HG02798 (cell line): ENCODE measurements around the gene ZSCAN16.
"Not testable (repeated sequence)": the region's sequence is repeated elsewhere in the genome, so short reads cannot be mapped to it uniquely, and the experiment has no call there.

Source experiments
- ATAC-seq: cut with Tn5 transposase; IDR thresholded peaks from one replicate; pipeline ENCODE4 v1.9.1; 2021; ENCODE audit warnings: mild to moderate bottlenecking; ENCODE audit not compliant: unreplicated experiment, poor library complexity

Gene ZSCAN16

GRCh38 chr6:28124350-28124970 is at the start of gene ZSCAN16:
Gene ZSCAN16, plus strand, starts transcription at chr6:28124609. Its CDS starts 835 bp downstream, at chr6:28125444.
- peak; percentile 100 for ATAC-seq

- ATAC-seq, result no peak
These were observed 46.4 kb upstream of the ZSCAN16 start for GRCh38 chr6:28078050-28078449.

GRCh38 chr6:28078836-28079235 is 45.6 kb upstream of the ZSCAN16 start:
- ATAC-seq, result no peak

- peak; percentile 18 for ATAC-seq
These were observed 44.1 kb upstream of the ZSCAN16 start, which contains the start of gene ZNF165 for GRCh38 chr6:28080381-28080630. Gene ZNF165, plus strand, starts transcription at chr6:28080568. Its CDS starts 4,913 bp downstream, at chr6:28085481.

GRCh38 chr6:28080631-28081485 is 43.6 kb upstream of the ZSCAN16 start:
- ATAC-seq, result peak; percentile 86

GRCh38 chr6:28081486-28081751 is 43.0 kb upstream of the ZSCAN16 start:
- peak; percentile 45 for ATAC-seq

GRCh38 chr6:28082939-28083338 is 41.5 kb upstream of the ZSCAN16 start:
- no peak for ATAC-seq

- ATAC-seq, result no peak
These were observed 35.4 kb upstream of the ZSCAN16 start for GRCh38 chr6:28089054-28089453.

GRCh38 chr6:28090917-28091586 is 33.4 kb upstream of the ZSCAN16 start:
- no peak for ATAC-seq

- ATAC-seq, result not testable (repeated sequence)
These were observed 22.2 kb upstream of the ZSCAN16 start for GRCh38 chr6:28102222-28102621.

GRCh38 chr6:28102699-28103098 is 21.7 kb upstream of the ZSCAN16 start:
- not testable (repeated sequence) for ATAC-seq

GRCh38 chr6:28104392-28105244 is 19.8 kb upstream of the ZSCAN16 start:
- ATAC-seq, result peak; percentile 100

- no peak for ATAC-seq
These were observed 19.2 kb upstream of the ZSCAN16 start for GRCh38 chr6:28105245-28105639.

GRCh38 chr6:28107506-28107905 is 16.9 kb upstream of the ZSCAN16 start:
- no peak for ATAC-seq

GRCh38 chr6:28111964-28112363 is 12.4 kb upstream of the ZSCAN16 start:
- no peak for ATAC-seq

GRCh38 chr6:28115799-28116198 is 8.6 kb upstream of the ZSCAN16 start:
- no peak for ATAC-seq

- ATAC-seq, result no peak
These were observed 6.9 kb upstream of the ZSCAN16 start for GRCh38 chr6:28117386-28118050.

- ATAC-seq, result no peak
These were observed 6.2 kb upstream of the ZSCAN16 start for GRCh38 chr6:28118217-28118616.

GRCh38 chr6:28121876-28122275 is 2.5 kb upstream of the ZSCAN16 start:
- ATAC-seq, result no peak

- not testable (repeated sequence) for ATAC-seq
These were observed 2.1 kb upstream of the ZSCAN16 start for GRCh38 chr6:28122283-28122682.
